ENCODE measurements around the gene CDC45.

DNA sequence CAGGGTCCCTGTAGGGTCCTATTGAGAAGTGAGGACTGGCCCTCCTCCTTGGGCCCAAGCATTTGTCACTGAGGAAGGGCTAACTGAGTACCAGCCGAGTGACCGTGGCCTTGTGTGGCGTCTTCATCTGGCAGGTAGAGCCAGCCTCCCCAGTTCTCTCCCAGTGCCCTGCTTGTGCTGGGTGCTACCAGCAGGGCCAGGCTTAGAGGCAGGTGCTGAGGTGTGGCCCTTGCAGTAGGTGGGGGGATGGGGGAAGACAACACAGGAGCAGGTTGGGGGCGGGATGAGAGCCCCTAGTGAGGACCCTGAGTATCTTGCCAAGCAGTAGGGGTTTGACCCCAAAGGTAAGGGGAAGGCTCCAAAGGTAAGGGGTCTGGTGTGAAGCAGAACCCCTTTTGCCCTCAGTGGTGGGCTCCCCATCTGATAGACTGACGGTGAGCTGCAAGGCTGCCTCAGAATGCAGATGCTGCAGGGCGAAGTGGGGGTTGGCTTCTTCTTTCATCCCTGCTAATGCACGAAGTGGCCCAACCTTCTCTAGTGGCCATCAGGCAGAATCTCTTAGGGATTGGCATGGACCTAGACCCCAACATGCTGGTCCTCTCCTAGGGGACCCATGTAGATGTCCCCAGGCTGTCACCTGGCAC, 19.6 kb downstream of the CDC45 start:
- TF ChIP-seq, protein P1, sequence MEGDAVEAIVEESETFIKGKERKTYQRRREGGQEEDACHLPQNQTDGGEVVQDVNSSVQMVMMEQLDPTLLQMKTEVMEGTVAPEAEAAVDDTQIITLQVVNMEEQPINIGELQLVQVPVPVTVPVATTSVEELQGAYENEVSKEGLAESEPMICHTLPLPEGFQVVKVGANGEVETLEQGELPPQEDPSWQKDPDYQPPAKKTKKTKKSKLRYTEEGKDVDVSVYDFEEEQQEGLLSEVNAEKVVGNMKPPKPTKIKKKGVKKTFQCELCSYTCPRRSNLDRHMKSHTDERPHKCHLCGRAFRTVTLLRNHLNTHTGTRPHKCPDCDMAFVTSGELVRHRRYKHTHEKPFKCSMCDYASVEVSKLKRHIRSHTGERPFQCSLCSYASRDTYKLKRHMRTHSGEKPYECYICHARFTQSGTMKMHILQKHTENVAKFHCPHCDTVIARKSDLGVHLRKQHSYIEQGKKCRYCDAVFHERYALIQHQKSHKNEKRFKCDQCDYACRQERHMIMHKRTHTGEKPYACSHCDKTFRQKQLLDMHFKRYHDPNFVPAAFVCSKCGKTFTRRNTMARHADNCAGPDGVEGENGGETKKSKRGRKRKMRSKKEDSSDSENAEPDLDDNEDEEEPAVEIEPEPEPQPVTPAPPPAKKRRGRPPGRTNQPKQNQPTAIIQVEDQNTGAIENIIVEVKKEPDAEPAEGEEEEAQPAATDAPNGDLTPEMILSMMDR (IDR thresholded peaks at IDR 0.05): no peak
- TF ChIP-seq POLR2A (IDR thresholded peaks at IDR 0.05): no peak
